GM18858 (cell line): ENCODE data around the gene IFI35.
"Not testable (repeated sequence)": the region's sequence is repeated elsewhere in the genome, so short reads cannot be mapped to it uniquely, and the experiment has no call there.

ENCODE experiments used
- ATAC-seq: cut with Tn5 transposase; IDR thresholded peaks from one replicate; pipeline ENCODE4 v1.9.1; 2021; ENCODE audit not compliant: unreplicated experiment

The IFI35 gene

GRCh38 chr17:43051969-43052368 is 45.4 kb downstream of the IFI35 start:
- no peak for ATAC-seq

- ATAC-seq = not testable (repeated sequence)
Observed at GRCh38 chr17:43053008-43053407, 46.4 kb downstream of the IFI35 start.

- no peak for ATAC-seq
Observed at GRCh38 chr17:43056051-43056450, 49.5 kb downstream of the IFI35 start.

GRCh38 chr17:43062984-43063638 is 56.5 kb downstream of the IFI35 start:
- ATAC-seq = no peak
